HG02970 (cell line): ENCODE results near the gene STXBP5.

Source experiments
- ATAC-seq: cut with Tn5 transposase; IDR thresholded peaks from one replicate; pipeline ENCODE4 v1.9.1; 2021; ENCODE audit warnings: mild to moderate bottlenecking, moderate library complexity, moderate number of reproducible peaks; ENCODE audit not compliant: unreplicated experiment, low FRiP score

STXBP5 gene

GRCh38 chr6:147416622-147417021 lies 212.4 kb downstream of the STXBP5 start:
- no peak for ATAC-seq

GRCh38 chr6:147417954-147418353 lies 213.7 kb downstream of the STXBP5 start:
- no peak for ATAC-seq

GRCh38 chr6:147418523-147418922 lies 214.3 kb downstream of the STXBP5 start:
- no peak for ATAC-seq

GRCh38 chr6:147421903-147422302 lies 217.7 kb downstream of the STXBP5 start:
- ATAC-seq: no peak

- no peak for ATAC-seq
These were observed 218.9 kb downstream of the STXBP5 start for GRCh38 chr6:147423111-147423510.

- ATAC-seq: no peak
These were observed 225.6 kb downstream of the STXBP5 start for GRCh38 chr6:147429794-147430193.

- no peak for ATAC-seq
These were observed 226.6 kb downstream of the STXBP5 start for GRCh38 chr6:147430811-147431210.

- no peak for ATAC-seq
These were observed 229.9 kb downstream of the STXBP5 start for GRCh38 chr6:147434076-147434475.

GRCh38 chr6:147434516-147434915 lies 230.3 kb downstream of the STXBP5 start:
- no peak for ATAC-seq

GRCh38 chr6:147437615-147438014 lies 233.4 kb downstream of the STXBP5 start:
- no peak for ATAC-seq

- no peak for ATAC-seq
These were observed 234.7 kb downstream of the STXBP5 start for GRCh38 chr6:147438758-147439528.
